A673 (cell line): ENCODE measurements around the gene TMEM255B.

Experiments used
- CTCF ChIP-seq: fragments of 300-800, 200-600 bp; sonication (generic); conservative IDR thresholded peaks from 2 replicates; pipeline ENCODE4 v1.5.1; 2017; ENCODE audit warnings: low read depth, mild to moderate bottlenecking, antibody characterized with exemption, low read length, moderate library complexity, mixed read lengths
- EZH2 ChIP-seq: fragments of 200-600 bp; sonication (generic); IDR thresholded peaks from 2 replicates; pipeline ENCODE4 v1.6.1; 2017; ENCODE audit warnings: borderline replicate concordance, low read depth, mild to moderate bottlenecking, mixed read lengths, antibody characterized with exemption, low read length; ENCODE audit not compliant: poor library complexity, severe bottlenecking

- TF ChIP-seq CTCF, result no peak
- TF ChIP-seq EZH2, result no peak
Measured at GRCh38 chr13:113796964-113797676, 38.1 kb downstream of the TMEM255B start.
